HG02870 (cell line): ENCODE data around the gene TPGS1.

ENCODE experiments used
- ATAC-seq: cut with Tn5 transposase; IDR thresholded peaks from one replicate; pipeline ENCODE4 v1.9.1; 2021; ENCODE audit warnings: mild to moderate bottlenecking, moderate library complexity; ENCODE audit not compliant: unreplicated experiment

TPGS1 gene

GRCh38 chr19:536881-537404 lies 29.6 kb downstream of the TPGS1 start:
- ATAC-seq = no peak

GRCh38 chr19:538641-539428 lies 31.5 kb downstream of the TPGS1 start:
- no peak for ATAC-seq

- no peak for ATAC-seq
Measured at GRCh38 chr19:539429-540030, 32.2 kb downstream of the TPGS1 start.

- ATAC-seq = no peak
Measured at GRCh38 chr19:540867-541637, 33.8 kb downstream of the TPGS1 start.

- ATAC-seq = no peak
Measured at GRCh38 chr19:541699-542098, 34.4 kb downstream of the TPGS1 start.

GRCh38 chr19:542173-542866 lies 35.0 kb downstream of the TPGS1 start:
- no peak for ATAC-seq

- no peak for ATAC-seq
Measured at GRCh38 chr19:543910-544608, 36.8 kb downstream of the TPGS1 start, which contains the start of gene GZMM. TSS of gene GZMM (plus strand) at chr19:544053. CDS start at chr19:544072, 19 bp downstream.

- ATAC-seq = no peak
Measured at GRCh38 chr19:547117-547516, 39.8 kb downstream of the TPGS1 start.

GRCh38 chr19:547836-548720 lies 40.8 kb downstream of the TPGS1 start:
- ATAC-seq = no peak

- ATAC-seq = no peak
Measured at GRCh38 chr19:548886-549830, 41.9 kb downstream of the TPGS1 start.

- no peak for ATAC-seq
Measured at GRCh38 chr19:554817-555216, 47.5 kb downstream of the TPGS1 start.

- no peak for ATAC-seq
Measured at GRCh38 chr19:555474-555808, 48.1 kb downstream of the TPGS1 start.

GRCh38 chr19:556611-557382 lies 49.5 kb downstream of the TPGS1 start:
- no peak for ATAC-seq

GRCh38 chr19:558770-559439 lies 51.6 kb downstream of the TPGS1 start:
- ATAC-seq = no peak

GRCh38 chr19:560121-560520 lies 52.8 kb downstream of the TPGS1 start:
- no peak for ATAC-seq

- ATAC-seq = no peak
Measured at GRCh38 chr19:566403-566802, 59.1 kb downstream of the TPGS1 start.

- no peak for ATAC-seq
Measured at GRCh38 chr19:566844-567243, 59.5 kb downstream of the TPGS1 start.
